Stimulated activated CD4-positive, alpha-beta T cell treated with anti-CD3 and anti-CD28 coated beads, Interleukin-2, amount 100 ng/mL, for 48 hours (primary cell): ENCODE data around the gene STK38.
"Not testable (repeated sequence)": the region's sequence is repeated elsewhere in the genome, so short reads cannot be mapped to it uniquely, and the experiment has no call there.

Source experiments
- DNase-seq, 2 donors: peaks; one replicate each; pipeline ENCODE4 v3.0.0-alpha.2; 2020

The STK38 gene

GRCh38 chr6:36479256-36479655, 68.0 kb downstream of the STK38 start:
- DNase-seq = no peak

GRCh38 chr6:36478051-36478526, 69.2 kb downstream of the STK38 start:
- no peak for DNase-seq

DNA sequence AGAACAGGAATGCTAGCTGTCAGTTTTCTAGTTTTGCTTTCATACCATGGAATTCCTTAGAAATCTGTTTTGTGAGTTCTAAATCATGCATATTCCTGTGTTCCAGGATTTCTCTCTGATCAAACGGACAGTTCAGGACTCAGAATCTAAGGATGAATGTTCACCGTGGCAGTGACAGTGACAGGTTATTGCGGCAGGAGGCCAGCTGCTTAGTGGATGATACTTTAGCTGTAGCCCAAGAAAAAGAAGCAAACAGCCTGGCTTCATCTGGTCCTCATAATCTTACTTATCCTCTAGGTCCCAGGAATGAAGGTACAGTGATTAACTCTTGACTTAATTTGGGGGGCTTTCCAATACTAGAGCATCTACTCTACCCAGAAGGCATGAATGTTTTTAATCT, 77.3 kb downstream of the STK38 start:
- DNase-seq = no peak

GRCh38 chr6:36469148-36469661, 78.1 kb downstream of the STK38 start:
- no peak for DNase-seq

DNA sequence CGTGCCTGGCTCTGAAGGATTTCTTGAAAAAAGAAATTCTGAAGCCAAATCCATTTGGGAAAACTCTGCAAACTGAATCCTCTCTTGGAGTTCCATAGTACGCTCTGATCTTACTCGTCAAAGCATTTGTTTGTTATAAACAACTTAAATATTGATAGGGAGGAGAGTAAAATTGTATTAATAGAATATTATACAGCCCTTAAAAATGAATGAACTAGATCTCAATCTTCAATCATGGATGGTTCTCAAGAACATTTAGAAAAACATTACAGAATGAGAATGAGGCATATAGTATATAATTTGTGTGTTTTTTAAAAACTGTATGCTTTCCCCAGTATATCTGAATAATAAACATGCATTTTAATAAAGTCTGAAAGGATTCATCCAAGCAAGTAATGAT, 79.7 kb downstream of the STK38 start:
- DNase-seq = no peak

DNA sequence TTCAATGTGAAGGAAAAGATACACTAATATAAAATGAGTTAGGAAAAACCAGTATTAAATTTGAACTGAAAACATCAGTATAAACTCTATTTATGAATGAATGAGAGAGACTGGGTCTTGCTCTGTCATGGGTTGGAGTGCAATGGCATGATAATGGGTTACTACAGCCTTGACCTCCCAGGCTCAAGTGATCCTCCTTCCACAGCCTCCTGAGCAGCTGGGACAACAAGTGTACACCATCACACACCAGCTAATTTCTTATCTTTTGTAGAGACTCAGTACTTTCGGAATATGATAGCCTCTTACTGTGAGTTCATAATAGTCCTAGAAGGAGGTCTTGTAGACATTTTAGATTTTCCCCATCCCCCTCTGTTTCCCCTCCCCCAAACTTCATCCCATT, 83.0 kb downstream of the STK38 start:
- no peak for DNase-seq

- DNase-seq = no peak
Measured at GRCh38 chr6:36463676-36464075, 83.6 kb downstream of the STK38 start.

- no peak for DNase-seq
Measured at GRCh38 chr6:36461646-36462045, 85.6 kb downstream of the STK38 start.

DNA sequence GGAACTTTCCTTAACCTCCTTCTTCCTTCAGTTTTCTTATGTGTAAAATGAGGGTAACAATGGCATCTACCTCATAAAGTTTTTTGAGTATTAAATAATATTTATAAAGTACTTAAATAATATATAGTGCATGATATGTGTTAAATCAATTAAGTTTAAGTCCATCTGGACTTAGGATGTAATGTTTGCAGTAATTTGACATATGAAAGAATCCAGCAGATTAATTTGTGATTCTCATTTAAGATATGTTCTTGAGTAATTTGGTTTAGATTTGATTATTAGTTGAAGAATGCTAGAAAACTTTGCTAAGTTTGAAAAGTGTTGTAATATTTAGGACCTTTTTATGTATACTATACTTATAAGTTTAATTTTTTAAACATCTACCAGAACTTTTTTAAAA, 86.4 kb downstream of the STK38 start:
- DNase-seq = no peak

DNA sequence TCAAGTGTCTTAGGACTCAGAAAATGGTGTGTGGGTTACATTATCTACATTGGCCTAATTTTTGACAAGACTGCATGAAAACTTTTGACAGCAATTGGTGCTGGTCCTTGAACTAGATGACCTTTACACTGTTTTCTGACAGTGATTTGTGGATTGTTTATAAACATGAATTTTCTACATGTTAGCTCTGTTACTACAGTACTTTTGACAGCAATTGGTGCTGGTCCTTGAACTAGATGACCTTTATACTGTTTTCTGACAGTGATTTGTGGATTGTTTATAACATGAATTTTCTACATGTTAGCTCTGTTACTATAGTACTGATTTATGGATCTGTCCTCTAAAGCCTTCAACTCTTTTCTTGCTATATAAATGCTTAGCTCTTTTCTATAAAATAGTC, 87.8 kb downstream of the STK38 start:
- DNase-seq = no peak

DNA sequence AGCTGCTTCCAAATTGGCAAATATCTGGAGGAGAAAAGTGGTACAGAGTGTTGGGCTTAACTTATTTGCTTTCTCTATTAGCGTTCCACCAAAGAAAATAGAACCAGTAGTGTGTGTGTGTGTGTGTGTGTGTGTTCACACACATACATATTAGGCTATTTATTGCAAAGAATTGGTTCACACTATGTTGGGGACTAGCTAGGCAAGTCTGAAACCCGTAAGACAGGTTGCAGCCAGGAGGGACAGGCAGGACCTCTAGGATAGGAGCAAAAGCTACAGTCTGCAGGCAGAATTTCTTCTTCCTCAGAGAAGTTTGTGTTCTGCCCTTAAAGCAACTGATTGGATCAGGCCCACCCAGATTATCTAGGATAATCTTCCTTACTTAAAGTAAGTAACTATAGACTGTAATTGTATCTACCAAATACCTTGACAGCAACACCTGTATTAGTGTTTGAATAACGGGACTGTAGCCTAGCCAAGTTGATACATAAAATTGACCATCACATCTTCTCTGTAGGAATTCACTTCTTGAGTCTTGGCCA, 91.7 kb downstream of the STK38 start:
- no peak for DNase-seq

DNA sequence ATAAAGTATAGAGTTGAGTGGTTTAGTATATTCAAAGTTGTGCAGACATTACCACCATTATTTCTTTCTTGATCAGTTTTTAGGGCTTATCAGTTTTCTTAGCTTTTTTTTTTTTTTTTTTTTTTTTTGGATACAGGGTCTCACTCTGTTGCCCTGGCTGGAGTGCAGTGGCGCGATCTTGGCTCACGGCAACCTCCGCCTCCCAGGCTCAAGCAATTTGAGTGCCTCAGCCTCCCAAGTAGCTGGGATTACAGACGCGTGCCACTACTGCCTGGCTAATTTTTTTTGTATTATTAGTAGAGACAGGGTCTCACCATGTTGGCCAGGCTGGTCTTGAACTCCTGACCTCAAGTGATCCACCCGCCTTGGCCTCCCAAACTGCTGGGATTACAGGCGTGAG, 94.4 kb downstream of the STK38 start:
- DNase-seq = not testable (repeated sequence)

DNA sequence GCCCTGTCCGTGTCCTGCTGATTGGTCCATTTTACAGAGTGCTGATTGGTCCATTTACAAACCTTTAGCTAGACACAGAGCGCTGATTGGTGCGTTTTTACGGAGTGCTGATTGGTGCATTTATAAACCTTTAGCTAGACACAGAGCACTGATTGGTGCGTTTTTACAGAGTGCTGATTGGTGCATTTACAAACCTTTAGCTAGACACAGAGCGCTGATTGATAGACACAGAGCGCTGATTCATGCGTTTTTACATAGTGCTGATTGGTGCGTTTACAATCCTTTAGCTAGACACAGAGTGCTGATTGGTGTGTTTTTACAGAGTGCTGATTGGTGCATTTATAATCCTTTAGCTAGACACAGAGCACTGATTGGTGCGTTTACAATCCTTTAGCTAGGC, 98.1 kb downstream of the STK38 start:
- DNase-seq = not testable (repeated sequence)

DNA sequence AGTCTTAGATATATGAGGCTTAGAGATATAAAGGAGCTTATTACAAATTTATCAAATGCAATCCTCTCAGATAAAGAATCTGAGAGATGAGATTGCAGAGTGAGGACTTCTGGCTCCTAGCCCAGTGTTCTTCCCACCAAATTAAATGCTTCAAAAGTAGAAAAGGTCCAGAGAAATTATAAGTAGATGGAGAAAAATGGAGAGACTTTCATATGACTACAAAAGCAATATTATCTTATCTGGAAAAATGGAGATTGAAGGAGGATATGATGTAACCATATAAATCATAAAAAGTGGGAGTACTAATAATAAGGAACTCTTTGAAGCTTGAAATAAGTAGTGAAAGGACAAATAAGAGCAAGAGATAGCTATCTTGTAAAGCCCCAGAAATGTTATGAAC, 101.7 kb downstream of the STK38 start:
- no peak for DNase-seq

- DNase-seq = no peak
Measured at GRCh38 chr6:36444470-36444869, 102.8 kb downstream of the STK38 start.
